Endothelial cell of umbilical vein (primary cell): ENCODE data around the gene ATF7IP. TPM values are rescaled to one million over a fixed set of nuclear protein-coding genes. Genes with fewer than 3 reads are reported as not detected.

Source experiments
- BruUV-seq: library from RNA; stranded (reverse); fragments of 400-500 nt; replicated peaks from 2 replicates; lab custom pipeline; 2021; lab: Mats Ljungman, UMichigan
- CTCF ChIA-PET: fragments of 300-600, 350-600 bp; sonication (Branson Sonifier 250); formaldehyde crosslinking; loops from one replicate; lab custom pipeline; 2021; ENCODE audit warnings: antibody characterized with exemption, inconsistent platforms; lab: Charles Lee
- POLR2A ChIA-PET: fragments of 300-600, 350-600 bp; sonication (Branson Sonifier 250); formaldehyde crosslinking; loops from one replicate; lab custom pipeline; 2021; ENCODE audit warnings: antibody characterized with exemption, inconsistent platforms; lab: Charles Lee
- DNase-seq: peaks from one replicate; pipeline ENCODE4 v3.0.0-alpha.2; 2011; ENCODE audit warnings: low read depth, low spot score
- FAIRE-seq: peaks from 2 replicates; lab custom pipeline; 2011; peaks lifted over from hg19 to GRCh38; lab: Jason Lieb, UNC
- H2AFZ ChIP-seq: 2 replicates; pipeline ENCODE4 v1.6.0; 2012; ENCODE audit warnings: low read depth, low read length, control low read depth, inconsistent platforms
- H3K27ac ChIP-seq: 2 replicates; pipeline ENCODE4 v1.5.1; 2011; ENCODE audit warnings: low read depth, mild to moderate bottlenecking, control low read depth, low read length, moderate library complexity; ENCODE audit not compliant: insufficient read depth
- H3K27me3 ChIP-seq, 2 experiments: 2 replicates each; pipeline versions ENCODE4 v1.6.0 to v1.6.1; 2011; ENCODE audit warnings: low read length in 2 of 2, mixed read lengths in 1 of 2; ENCODE audit not compliant: control insufficient read depth in 2 of 2, insufficient read depth in 2 of 2
- H3K36me3 ChIP-seq, 2 experiments: 2 replicates in 1 of 2; 3 replicates in 1 of 2; pipeline ENCODE4 v1.5.1; 2011; ENCODE audit warnings: low read length in 2 of 2, mild to moderate bottlenecking in 1 of 2, moderate library complexity in 1 of 2; ENCODE audit not compliant: control insufficient read depth in 2 of 2, insufficient read depth in 2 of 2; ENCODE audit errors: extremely low read depth in 1 of 2
- H3K4me1 ChIP-seq: 3 replicates; pipeline ENCODE4 v1.5.1; 2011; ENCODE audit warnings: mild to moderate bottlenecking, low read length; ENCODE audit not compliant: control insufficient read depth, insufficient read depth; ENCODE audit errors: extremely low read depth
- H3K4me2 ChIP-seq: 2 replicates; pipeline ENCODE4 v1.6.1; 2011; ENCODE audit warnings: low read length, control low read depth, mixed read lengths; ENCODE audit not compliant: insufficient read depth
- H3K4me3 ChIP-seq, 3 experiments: fragments of 200-600 bp in 1 of 3; sonication (generic), shearing (Covaris generic) in 1 of 3; replicated peaks in 1 of 3; 2 replicates each; pipeline ENCODE4 v1.5.1; 2011 to 2016; ENCODE audit warnings: control low read depth in 3 of 3, low read length in 3 of 3, mild to moderate bottlenecking in 2 of 3, inconsistent platforms in 1 of 3, low read depth in 1 of 3, moderate library complexity in 1 of 3; ENCODE audit not compliant: insufficient read depth in 1 of 3
- H3K79me2 ChIP-seq: 2 replicates; pipeline ENCODE4 v1.6.0; 2012; ENCODE audit warnings: low read length, inconsistent platforms; ENCODE audit not compliant: control insufficient read depth, insufficient read depth
- H3K9ac ChIP-seq: replicated peaks from 2 replicates; pipeline ENCODE3; 2011; ENCODE audit warnings: low read length, control low read depth; ENCODE audit not compliant: insufficient read depth; ENCODE audit errors: extremely low read depth
- H3K9me1 ChIP-seq: replicated peaks from 3 replicates; pipeline ENCODE4 v1.6.0; 2011; ENCODE audit warnings: mild to moderate bottlenecking, low read length; ENCODE audit not compliant: control insufficient read depth, insufficient read depth; ENCODE audit errors: extremely low read depth
- H3K9me3 ChIP-seq: replicated peaks from 2 replicates; pipeline ENCODE4 v1.5.1; 2012; ENCODE audit warnings: low read length, inconsistent platforms; ENCODE audit not compliant: control insufficient read depth, insufficient read depth
- H4K20me1 ChIP-seq: replicated peaks from 2 replicates; pipeline ENCODE3; 2011; ENCODE audit warnings: mild to moderate bottlenecking, low read length; ENCODE audit not compliant: control insufficient read depth, insufficient read depth; ENCODE audit errors: extremely low read depth
- CTCF ChIP-seq, 2 donors: IDR thresholded peaks; 1 replicate in 1 of 2; 2 replicates in 1 of 2; pipeline ENCODE4 v1.5.1; 2011; ENCODE audit warnings: low read length in 2 of 2, mild to moderate bottlenecking in 2 of 2, moderate library complexity in 2 of 2, control low read depth in 1 of 2, inconsistent platforms in 1 of 2, low read depth in 1 of 2; ENCODE audit not compliant: insufficient read depth in 1 of 2; ENCODE audit errors: extremely low read depth in 1 of 2
- MAX ChIP-seq: IDR thresholded peaks from 2 replicates; pipeline ENCODE4 v1.6.1; 2011; ENCODE audit not compliant: insufficient read depth, insufficient read length
- dilution Hi-C: fragments of 300-500 bp; cut with MboI; formaldehyde crosslinking; loops from one replicate; pipeline ENCODE4 v1.15.0; 2019; ENCODE audit warnings: low sequenced_read_pairs; ENCODE audit not compliant: extremely low pct_ligation_motif_present
- intact Hi-C: fragments of 100-400 bp; cut with micrococcal nuclease; formaldehyde crosslinking; loops from one replicate; pipeline ENCODE4 v1.10.0; 2022
- polyA plus RNA-seq, 4 experiments: library from polyadenylated mRNA; depleted of rRNA in 3 of 4; stranded (reverse) in 3 of 4; unstranded in 1 of 4; fragments of >200 nt; gene quantifications; 2 replicates each; pipeline versions ENCODE4 v1.2.1 to v1.2.3, GENCODE V29; 2011 to 2012; ENCODE audit warnings: missing spikeins in 1 of 4
- total RNA-seq: library from RNA; stranded (reverse); gene quantifications from 2 replicates; pipeline ENCODE4 v1.2.3, GENCODE V29; 2021

The ATF7IP gene
- total and polyA plus RNA-seq, 2 donors (not counting 3 experiments of a cell fraction or from before 2014, with no cell fraction given), result 14.5 to 73.5 TPM

- Histone ChIP-seq H3K36me3 (peaks cover 2 to 5% of the 10 kb centered on the region in 2 experiments), H3K9me3 (no peaks in the 10 kb centered on the region), H3K4me2 (no peak overlapping the region), H3K9me1 (no peaks in the 10 kb centered on the region), H3K27me3 (no peaks in the 10 kb centered on the region), H3K4me3 (no peak overlapping the region), H3K4me1 (no peaks in the 10 kb centered on the region), H4K20me1 (peaks cover 2% of the 10 kb centered on the region), H2AFZ (no peak overlapping the region), H3K9ac (no peak overlapping the region), H3K27ac (no peak overlapping the region), H3K79me2 (peaks cover 15% of the 10 kb centered on the region)
- DNase-seq (peak; percentile 33), FAIRE-seq (no peak)
- TF ChIP-seq CTCF (IDR thresholded peaks at IDR 0.05; ENCODE audit: extremely low read depth in 1 of 2, insufficient read depth in 1 of 2, low read depth in 1 of 2, low read length in 2 of 2) (peak; percentile 59 to 63), MAX (no peak)
- dilution Hi-C loops (no loop called here), intact Hi-C loops (loop anchor here (1.0 kb wide), 2 partner anchors 198 to 216 kb away; no protein-coding TSS in a partner anchor)
- CTCF ChIA-PET, result interaction anchor here (1.0 to 5.3 kb wide), 20 partner anchors 9 to 268 kb away, joined by 3 to 87 read pairs (median 5); partner anchors contain the start of gene ATF7IP
- BruUV-seq, result no TSS peak
- POLR2A ChIA-PET, result interaction anchor here (0.6 to 0.7 kb wide), 2 partner anchors 86 to 473 kb away, joined by 4 read pairs; no protein-coding TSS in a partner anchor
Observed at GRCh38 chr12:14454098-14454907, 88.8 kb downstream of the ATF7IP start.
